Stromal cell of bone marrow (primary cell): ENCODE results near the gene GRIN1.

Source experiments
- DNase-seq: peaks from one replicate; pipeline ENCODE4 v3.0.0-alpha.2; 2012; ENCODE audit warnings: low read depth

Gene GRIN1

GRCh38 chr9:137194909-137195308 is 56.0 kb downstream of the GRIN1 start:
- DNase-seq, result no peak

- no peak for DNase-seq
Measured at GRCh38 chr9:137195525-137196220, 56.7 kb downstream of the GRIN1 start.

GRCh38 chr9:137198051-137198901 is 59.3 kb downstream of the GRIN1 start:
- DNase-seq, result no peak

- DNase-seq, result no peak
Measured at GRCh38 chr9:137198902-137199283, 59.9 kb downstream of the GRIN1 start.

- no peak for DNase-seq
Measured at GRCh38 chr9:137199411-137200121, 60.6 kb downstream of the GRIN1 start.

GRCh38 chr9:137200311-137201204 is 61.6 kb downstream of the GRIN1 start, which contains the start of gene TPRN:
Gene TPRN (minus strand): TSS chr9:137200741. CDS start chr9:137200711, 30 bp downstream.
- DNase-seq, result peak; percentile 99

- DNase-seq, result no peak
Measured at GRCh38 chr9:137201205-137201868, 62.4 kb downstream of the GRIN1 start.

- DNase-seq, result no peak
Measured at GRCh38 chr9:137202966-137203365, 64.0 kb downstream of the GRIN1 start.

GRCh38 chr9:137204731-137205125 is 65.8 kb downstream of the GRIN1 start:
- no peak for DNase-seq

- DNase-seq, result peak; percentile 73
Measured at GRCh38 chr9:137205126-137206069, 66.4 kb downstream of the GRIN1 start, which contains the start of the genes NDOR1 and TMEM203. Gene NDOR1 (plus strand): TSS chr9:137205700. CDS start chr9:137205778, 78 bp downstream. Gene TMEM203 (minus strand): TSS chr9:137205648. CDS start chr9:137205414, 234 bp downstream.

- DNase-seq, result no peak
Measured at GRCh38 chr9:137206602-137207001, 67.6 kb downstream of the GRIN1 start.

- DNase-seq, result no peak
Measured at GRCh38 chr9:137211532-137211931, 72.6 kb downstream of the GRIN1 start.

- DNase-seq, result no peak
Measured at GRCh38 chr9:137212520-137212919, 73.6 kb downstream of the GRIN1 start.

GRCh38 chr9:137213160-137214060 is 74.5 kb downstream of the GRIN1 start:
- DNase-seq, result no peak

- DNase-seq, result no peak
Measured at GRCh38 chr9:137214620-137215019, 75.7 kb downstream of the GRIN1 start.

GRCh38 chr9:137215196-137215986 is 76.4 kb downstream of the GRIN1 start:
- no peak for DNase-seq

GRCh38 chr9:137216188-137216965 is 77.4 kb downstream of the GRIN1 start:
- no peak for DNase-seq
